VCaP (cell line): ENCODE measurements around the gene S100A3.

Experiments
- H3K27ac ChIP-seq: fragments of 450-650 bp; 2 replicates; pipeline ENCODE4 v1.5.1; 2017
- TF ChIP-seq, protein P1 (sequence below): fragments of 450-650 bp; conservative IDR thresholded peaks from 2 replicates; pipeline ENCODE4 v1.5.1; 2017; ENCODE audit warnings: mild to moderate bottlenecking, moderate library complexity

S100A3 gene

DNA sequence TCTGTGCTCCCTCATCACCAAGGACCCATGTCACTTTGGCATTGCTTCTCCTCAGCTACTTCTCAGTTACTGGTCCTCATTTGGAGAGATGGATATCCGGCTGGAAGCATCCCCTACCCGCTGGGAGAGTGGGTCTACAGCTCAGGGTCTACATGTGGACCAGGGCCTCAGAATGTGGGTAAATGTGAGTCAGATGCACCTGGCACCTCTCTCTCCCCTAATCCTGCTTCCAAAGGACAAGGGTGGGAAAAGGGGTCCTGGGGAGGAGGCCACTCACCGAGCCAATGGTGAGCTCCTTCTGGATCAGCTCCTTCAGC lies 14.2 kb downstream of the S100A3 start:
- TF ChIP-seq, protein P1, sequence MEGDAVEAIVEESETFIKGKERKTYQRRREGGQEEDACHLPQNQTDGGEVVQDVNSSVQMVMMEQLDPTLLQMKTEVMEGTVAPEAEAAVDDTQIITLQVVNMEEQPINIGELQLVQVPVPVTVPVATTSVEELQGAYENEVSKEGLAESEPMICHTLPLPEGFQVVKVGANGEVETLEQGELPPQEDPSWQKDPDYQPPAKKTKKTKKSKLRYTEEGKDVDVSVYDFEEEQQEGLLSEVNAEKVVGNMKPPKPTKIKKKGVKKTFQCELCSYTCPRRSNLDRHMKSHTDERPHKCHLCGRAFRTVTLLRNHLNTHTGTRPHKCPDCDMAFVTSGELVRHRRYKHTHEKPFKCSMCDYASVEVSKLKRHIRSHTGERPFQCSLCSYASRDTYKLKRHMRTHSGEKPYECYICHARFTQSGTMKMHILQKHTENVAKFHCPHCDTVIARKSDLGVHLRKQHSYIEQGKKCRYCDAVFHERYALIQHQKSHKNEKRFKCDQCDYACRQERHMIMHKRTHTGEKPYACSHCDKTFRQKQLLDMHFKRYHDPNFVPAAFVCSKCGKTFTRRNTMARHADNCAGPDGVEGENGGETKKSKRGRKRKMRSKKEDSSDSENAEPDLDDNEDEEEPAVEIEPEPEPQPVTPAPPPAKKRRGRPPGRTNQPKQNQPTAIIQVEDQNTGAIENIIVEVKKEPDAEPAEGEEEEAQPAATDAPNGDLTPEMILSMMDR = no peak
- H3K27ac ChIP-seq = no peak overlapping the region

DNA sequence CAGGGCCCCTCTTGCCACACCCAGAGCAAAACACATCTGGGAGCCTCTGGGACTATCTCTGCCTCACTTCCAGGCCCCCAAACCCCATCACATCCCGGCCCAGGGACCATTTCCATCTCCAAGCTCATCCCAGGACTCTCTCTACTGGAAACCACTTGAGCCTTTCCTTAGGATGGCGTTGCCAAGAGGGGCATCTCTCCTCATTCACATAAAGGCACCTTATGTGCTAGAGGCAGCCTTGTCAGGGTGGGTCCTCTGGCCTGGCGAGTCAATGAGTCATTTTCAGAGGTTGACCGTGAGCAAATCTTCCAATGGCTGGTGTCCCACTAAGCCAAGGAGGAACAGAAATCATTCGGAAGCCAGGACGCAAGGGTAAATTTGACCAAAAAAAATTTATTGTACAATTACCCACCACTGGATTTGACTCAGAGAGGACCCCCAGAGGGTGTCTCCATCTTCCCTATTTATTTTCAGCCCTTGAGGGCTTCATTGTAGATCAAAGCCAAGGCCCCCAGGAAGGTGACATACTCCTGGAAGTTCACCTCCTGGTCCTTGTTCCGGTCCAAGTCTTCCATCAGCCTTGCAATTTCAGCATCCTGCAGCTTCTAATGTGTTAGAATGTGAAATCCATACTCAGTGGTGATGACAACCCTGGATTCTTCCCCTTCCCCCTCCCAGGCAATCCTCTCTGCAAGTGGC lies 14.7 kb downstream of the S100A3 start:
- TF ChIP-seq, protein P1 = no peak
- H3K27ac ChIP-seq = no peak overlapping the region

DNA sequence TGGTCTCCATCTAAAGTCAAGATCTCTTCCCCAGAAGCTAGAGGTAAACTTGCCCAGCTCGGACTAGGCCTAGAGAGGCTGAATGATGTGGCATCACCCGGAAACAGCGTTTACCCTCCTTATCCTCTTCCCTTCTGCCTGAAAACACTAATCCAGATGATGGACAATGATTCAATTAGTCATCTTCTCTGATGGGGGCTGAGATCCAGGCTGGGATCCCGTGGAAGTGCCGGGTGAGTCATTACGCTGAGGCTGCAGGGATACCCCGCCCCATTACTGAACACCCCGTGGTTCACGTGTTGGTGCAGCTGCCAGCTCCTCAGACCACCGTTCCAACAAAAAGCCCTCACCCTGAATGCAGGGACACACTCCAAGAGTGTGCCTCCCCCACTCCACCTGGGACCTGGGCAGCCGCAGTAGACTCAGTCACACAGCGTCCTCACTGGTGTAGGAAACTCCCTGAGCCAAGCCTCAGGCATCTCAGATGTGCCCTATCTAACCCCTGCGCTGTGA lies 15.3 kb downstream of the S100A3 start:
- TF ChIP-seq, protein P1 = no peak
- no peak overlapping the region for H3K27ac ChIP-seq

DNA sequence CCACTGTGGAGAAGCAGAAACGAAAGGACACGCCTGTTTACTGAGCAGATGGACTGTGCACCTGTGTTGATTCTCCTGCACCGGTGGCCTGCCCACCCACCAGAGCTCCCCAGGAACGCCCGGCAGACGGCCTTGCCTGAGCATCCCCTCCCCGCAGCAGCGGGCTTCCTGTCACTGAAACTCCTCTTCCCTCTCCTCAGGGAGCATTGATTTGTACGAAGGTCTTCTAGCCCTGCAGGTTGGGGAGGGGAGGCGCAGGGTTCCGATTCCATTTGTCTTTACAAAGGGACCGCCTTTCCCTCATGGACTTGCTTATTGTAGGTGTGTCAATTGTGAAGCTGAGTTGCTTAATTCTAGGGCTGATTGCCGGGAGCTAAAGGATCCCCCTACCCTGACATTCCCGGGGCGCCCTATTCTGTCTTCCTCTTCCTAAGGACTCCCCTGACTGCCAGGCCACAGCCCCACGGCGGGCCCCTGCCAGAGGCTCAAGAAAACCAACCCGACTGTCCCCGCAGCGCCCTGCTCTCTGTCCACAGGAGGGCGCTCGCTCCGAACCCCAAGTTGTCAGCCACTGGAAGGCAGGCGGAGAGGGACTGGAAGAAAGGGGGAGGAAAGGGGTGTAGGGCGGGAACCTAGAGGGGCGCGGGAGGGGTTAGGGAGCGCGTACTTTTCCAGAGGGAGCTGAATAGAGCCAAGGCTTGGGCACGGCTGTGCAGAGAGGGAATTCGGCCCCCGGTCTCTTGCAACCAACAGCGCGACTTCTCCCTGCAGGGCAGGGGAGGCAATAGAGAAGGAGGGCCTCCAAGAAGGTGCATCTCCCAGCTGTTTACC lies 16.1 kb downstream of the S100A3 start:
- H3K27ac ChIP-seq = no peak overlapping the region
- TF ChIP-seq, protein P1 = no peak

DNA sequence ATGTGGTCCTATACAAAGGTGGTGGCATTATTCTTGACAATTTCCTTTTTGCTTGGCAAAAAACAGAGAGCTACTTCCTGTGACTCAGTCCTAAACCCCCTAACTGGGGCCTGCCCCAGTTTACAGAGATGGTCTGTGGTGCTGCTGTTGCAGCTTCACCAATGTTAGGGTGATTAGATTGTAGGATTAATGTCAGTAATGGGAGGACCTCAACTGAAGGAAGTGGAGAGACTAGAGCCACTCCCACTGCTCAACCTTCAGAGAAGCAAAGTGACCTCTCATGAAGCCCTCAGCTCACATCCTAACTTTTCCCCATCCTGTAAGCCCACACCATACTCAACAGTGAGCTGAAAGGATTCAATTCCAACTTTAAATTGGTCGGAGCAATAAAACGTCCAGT lies 16.9 kb downstream of the S100A3 start:
- no peak overlapping the region for H3K27ac ChIP-seq

DNA sequence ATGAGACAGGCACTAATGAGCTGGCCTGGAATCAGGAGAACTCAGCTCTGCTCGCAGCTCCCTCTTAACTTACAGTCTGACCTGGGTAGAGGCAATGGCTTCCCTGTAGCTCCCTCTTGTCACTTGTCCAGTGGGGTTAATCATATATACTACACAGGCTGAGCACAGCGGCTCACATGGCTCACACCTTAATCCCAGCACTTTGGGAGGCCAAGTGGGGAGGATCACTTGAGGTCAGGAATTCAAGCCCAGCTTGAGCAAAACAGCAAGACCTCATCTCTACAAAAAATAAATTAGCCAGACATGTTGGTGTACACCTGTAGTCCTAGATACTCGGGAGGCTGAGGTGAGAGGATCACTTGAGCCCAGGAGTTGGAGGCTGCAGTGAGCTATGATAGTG lies 17.4 kb downstream of the S100A3 start:
- TF ChIP-seq, protein P1 = no peak
- no peak overlapping the region for H3K27ac ChIP-seq

More for the DNA sequence above, 16.9 kb downstream of the S100A3 start:
- TF ChIP-seq, protein P1 = no peak

DNA sequence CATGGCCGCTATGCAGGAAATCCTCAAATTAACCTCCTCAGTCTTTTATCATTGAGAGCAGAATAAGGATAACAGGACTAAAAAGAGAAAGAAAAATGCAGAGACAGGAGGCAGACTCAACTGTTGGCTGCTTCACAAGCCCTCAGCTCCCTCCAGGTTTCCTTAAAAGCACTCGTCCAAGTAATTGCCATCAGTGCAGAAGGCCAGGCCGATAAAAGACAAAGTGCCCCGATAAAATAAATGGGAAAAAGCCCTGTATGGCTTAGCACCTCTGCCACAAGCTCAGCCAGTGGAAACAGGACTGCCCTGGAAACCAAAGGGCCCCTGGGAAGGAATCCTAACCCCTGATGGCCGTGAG lies 21.4 kb downstream of the S100A3 start:
- TF ChIP-seq, protein P1 = no peak
- no peak overlapping the region for H3K27ac ChIP-seq
